Measurements from ENCODE around the gene SMAD6. TPM values are rescaled to one million over a fixed set of nuclear protein-coding genes. Genes with fewer than 3 reads are reported as not detected.

Gene SMAD6
- total RNA-seq, 4 donors from 2014 or later: 2.9 to 7.0 (median 6.9) TPM

- H3K27me3 ChIP-seq: no peaks in the 10 kb centered on the region
- H3K9me3 ChIP-seq: no peaks in the 10 kb centered on the region
- WGBS: 94% methylated on average over 10 of the region's 10 CpGs
- H3K36me3 ChIP-seq: no peaks in the 10 kb centered on the region
- H3K4me1 ChIP-seq: peaks cover 25% of the 10 kb centered on the region
- TF ChIP-seq CTCF (IDR thresholded peaks at IDR 0.05): no peak
- no peak for TF ChIP-seq EP300 (IDR thresholded peaks at IDR 0.05)
- TF ChIP-seq POLR2A (IDR thresholded peaks at IDR 0.05): no peak
- no peak for TF ChIP-seq POLR2AphosphoS5 (IDR thresholded peaks at IDR 0.05)
- DNase-seq (ENCODE audit: low spot score in 2 of 2): no peak
- H3K27ac ChIP-seq: no peak overlapping the region
- no peak overlapping the region for H3K4me3 ChIP-seq
Observed at GRCh38 chr15:66738595-66738994, 36.6 kb downstream of the SMAD6 start.

GRCh38 chr15:66739287-66739686 lies 37.3 kb downstream of the SMAD6 start:
- no peaks in the 10 kb centered on the region for H3K27me3 ChIP-seq
- TF ChIP-seq CTCF (IDR thresholded peaks at IDR 0.05) (no peak), EP300 (IDR thresholded peaks at IDR 0.05) (no peak), POLR2AphosphoS5 (IDR thresholded peaks at IDR 0.05) (no peak), POLR2A (IDR thresholded peaks at IDR 0.05) (no peak)
- no peaks in the 10 kb centered on the region for H3K36me3 ChIP-seq
- peaks cover 31% of the 10 kb centered on the region for H3K4me1 ChIP-seq
- no peaks in the 10 kb centered on the region for H3K9me3 ChIP-seq
- whole genome bisulfite sequencing: 95% methylated on average over 6 of the region's 6 CpGs
- H3K27ac ChIP-seq: no peak overlapping the region
- DNase-seq (ENCODE audit: low spot score in 2 of 2): no peak
- no peak overlapping the region for H3K4me3 ChIP-seq

GRCh38 chr15:66740802-66741201 lies 38.8 kb downstream of the SMAD6 start:
- no peaks in the 10 kb centered on the region for H3K27me3 ChIP-seq
- H3K9me3 ChIP-seq: no peaks in the 10 kb centered on the region
- H3K27ac ChIP-seq: no peak overlapping the region
- 70% methylated on average over 8 of the region's 8 CpGs for whole genome bisulfite sequencing
- peaks cover 27% of the 10 kb centered on the region for H3K4me1 ChIP-seq
- DNase-seq (ENCODE audit: low spot score in 2 of 2): no peak
- H3K36me3 ChIP-seq: no peaks in the 10 kb centered on the region
- TF ChIP-seq CTCF (IDR thresholded peaks at IDR 0.05) (no peak), POLR2AphosphoS5 (IDR thresholded peaks at IDR 0.05) (no peak), POLR2A (IDR thresholded peaks at IDR 0.05) (no peak), EP300 (IDR thresholded peaks at IDR 0.05) (no peak)
- H3K4me3 ChIP-seq: no peak overlapping the region

- no peaks in the 10 kb centered on the region for H3K9me3 ChIP-seq
- H3K36me3 ChIP-seq: no peaks in the 10 kb centered on the region
- H3K4me1 ChIP-seq: peaks cover 27% of the 10 kb centered on the region
- H3K4me3 ChIP-seq: no peak overlapping the region
- H3K27ac ChIP-seq: no peak overlapping the region
- H3K27me3 ChIP-seq: no peaks in the 10 kb centered on the region
- no peak for DNase-seq (ENCODE audit: low spot score in 2 of 2)
- WGBS: 89% methylated on average over 5 of the region's 5 CpGs
- TF ChIP-seq CTCF (IDR thresholded peaks at IDR 0.05) (no peak), EP300 (IDR thresholded peaks at IDR 0.05) (no peak), POLR2A (IDR thresholded peaks at IDR 0.05) (no peak), POLR2AphosphoS5 (IDR thresholded peaks at IDR 0.05) (no peak)
Observed at GRCh38 chr15:66741646-66742045, 39.6 kb downstream of the SMAD6 start.

- no peak for DNase-seq (ENCODE audit: low spot score in 2 of 2)
- Histone ChIP-seq H3K36me3 (no peaks in the 10 kb centered on the region), H3K27ac (no peak overlapping the region), H3K4me3 (no peak overlapping the region), H3K27me3 (no peaks in the 10 kb centered on the region), H3K9me3 (no peaks in the 10 kb centered on the region), H3K4me1 (peaks cover 22% of the 10 kb centered on the region)
- TF ChIP-seq EP300 (IDR thresholded peaks at IDR 0.05) (no peak), POLR2A (IDR thresholded peaks at IDR 0.05) (no peak), POLR2AphosphoS5 (IDR thresholded peaks at IDR 0.05) (no peak), CTCF (IDR thresholded peaks at IDR 0.05) (no peak)
- WGBS: 100% methylated on average over 2 of the region's 6 CpGs
Observed at GRCh38 chr15:66742286-66742685, 40.2 kb downstream of the SMAD6 start.
